HepG2 (cell line): ENCODE measurements around the gene LASP1. TPM values are rescaled to one million over a fixed set of nuclear protein-coding genes. Genes with fewer than 3 reads are reported as not detected.

Source experiments
- ATAC-seq: fragments of 200-7000 bp; cut with Tn5 transposase; 3 replicates; pipeline ENCODE4 v1.9.1; 2020; ENCODE audit warnings: mild to moderate bottlenecking, moderate library complexity
- BruUV-seq: library from RNA; stranded (reverse); fragments of 400-500 nt; replicated peaks from 2 replicates; lab custom pipeline; 2021; lab: Mats Ljungman, UMichigan
- CTCF ChIA-PET: fragments of 300-600 bp; formaldehyde crosslinking; extraction: SDS; loops from one replicate; lab custom pipeline; 2021; ENCODE audit warnings: low total read pairs, inconsistent platforms, low intra/inter-chr PET ratio; lab: Yijun Ruan, JAX
- POLR2A ChIA-PET: fragments of 350-600 bp; sonication (Branson Sonifier 250); formaldehyde crosslinking; loops from one replicate; lab custom pipeline; 2020; ENCODE audit warnings: antibody characterized with exemption, inconsistent platforms; lab: Yijun Ruan, JAX
- DNase-seq: peaks from one replicate; pipeline ENCODE4 v3.0.0-alpha.2; 2015; ENCODE audit warnings: low spot score
- FAIRE-seq: peaks from 3 replicates; lab custom pipeline; 2011; peaks lifted over from hg19 to GRCh38; lab: Jason Lieb, UNC
- H2AFZ ChIP-seq: one replicate; pipeline ENCODE4 v1.6.1; 2011; ENCODE audit warnings: low read length, inconsistent platforms
- H3K27ac ChIP-seq: fragments of 300-600 bp; 3 replicates; pipeline ENCODE4 v1.8.0; 2011; ENCODE audit warnings: mixed run types, mild to moderate bottlenecking, mixed read lengths, low read length, inconsistent platforms; ENCODE audit not compliant: insufficient read depth; ENCODE audit errors: extremely low read length
- H3K27me3 ChIP-seq, 2 experiments: fragments of 200-600 bp in 1 of 2; 2 replicates in 1 of 2; 3 replicates in 1 of 2; pipeline versions ENCODE4 v1.6.0 to v1.8.0; 2011; ENCODE audit warnings: low read length in 2 of 2, mild to moderate bottlenecking in 2 of 2, moderate library complexity in 2 of 2, inconsistent platforms in 1 of 2; ENCODE audit not compliant: insufficient read depth in 2 of 2, control insufficient read depth in 1 of 2
- H3K36me3 ChIP-seq, 2 experiments: fragments of 200-600 bp in 1 of 2; replicated peaks in 1 of 2; 2 replicates in 1 of 2; 3 replicates in 1 of 2; pipeline versions ENCODE4 v1.5.1 to v1.8.0; 2011; ENCODE audit warnings: low read length in 2 of 2, inconsistent platforms in 1 of 2; ENCODE audit not compliant: insufficient read depth in 2 of 2, control insufficient read depth in 1 of 2
- H3K4me1 ChIP-seq: 2 replicates; pipeline ENCODE4 v1.5.1; 2012; ENCODE audit warnings: low read length, inconsistent platforms; ENCODE audit not compliant: insufficient read depth
- H3K4me2 ChIP-seq: 2 replicates; pipeline ENCODE4 v1.6.0; 2011; ENCODE audit warnings: low read depth, low read length, inconsistent platforms
- H3K4me3 ChIP-seq, 3 experiments: fragments of 200-600 bp in 1 of 3; sonication (generic), shearing (Covaris generic) in 1 of 3; replicated peaks in 1 of 3; 2 replicates each; pipeline ENCODE4 v1.5.1; 2011 to 2016; ENCODE audit warnings: low read length in 3 of 3, inconsistent platforms in 2 of 3, low read depth in 2 of 3, mild to moderate bottlenecking in 2 of 3, control low read depth in 1 of 3, mixed read lengths in 1 of 3; ENCODE audit not compliant: insufficient read depth in 1 of 3
- H3K79me2 ChIP-seq: one replicate; pipeline ENCODE4 v1.6.1; 2011; ENCODE audit warnings: low read length, inconsistent platforms; ENCODE audit not compliant: insufficient read depth
- H3K9ac ChIP-seq: 2 replicates; pipeline ENCODE4 v1.6.0; 2011; ENCODE audit warnings: mild to moderate bottlenecking, low read depth, low read length, inconsistent platforms; ENCODE audit not compliant: insufficient read depth
- H3K9me3 ChIP-seq: 2 replicates; pipeline ENCODE4 v1.5.1; 2012; ENCODE audit warnings: mild to moderate bottlenecking, low read length
- H4K20me1 ChIP-seq: 2 replicates; pipeline ENCODE4 v1.6.0; 2011; ENCODE audit warnings: inconsistent platforms, mild to moderate bottlenecking, low read length, moderate library complexity; ENCODE audit not compliant: insufficient read depth
- HNRNPL ChIP-seq: fragments of 200-400 bp; formaldehyde crosslinking; IDR thresholded peaks from 2 replicates; pipeline ENCODE4 v1.6.1; 2017; ENCODE audit warnings: mild to moderate bottlenecking, low read depth, low read length
- MYPOP ChIP-seq: sonication (generic); formaldehyde crosslinking; IDR thresholded peaks from 2 replicates; pipeline ENCODE4 v1.8.1; 2023; ENCODE audit warnings: mild to moderate bottlenecking, moderate library complexity, missing genetic modification reagents
- SNAPC4 ChIP-seq: sonication (generic); formaldehyde crosslinking; IDR thresholded peaks from 2 replicates; pipeline ENCODE4 v1.4.0; 2020; ENCODE audit warnings: mild to moderate bottlenecking, missing genetic modification reagents
- TRIM24 ChIP-seq: sonication (generic); formaldehyde crosslinking; IDR thresholded peaks from 2 replicates; pipeline ENCODE4 v1.8.0; 2022; ENCODE audit warnings: mild to moderate bottlenecking, missing genetic modification reagents
- ZKSCAN1 ChIP-seq: fragments of 150-350 bp; IDR thresholded peaks from 2 replicates; pipeline ENCODE4 v1.6.1; 2014; ENCODE audit warnings: low read length
- ZNF256 ChIP-seq: sonication (generic); formaldehyde crosslinking; conservative IDR thresholded peaks from 2 replicates; pipeline ENCODE4 v1.4.0; 2020; ENCODE audit warnings: missing genetic modification reagents
- ZNF350 ChIP-seq: sonication (generic); formaldehyde crosslinking; IDR thresholded peaks from 2 replicates; pipeline ENCODE4 v1.4.0; 2020; ENCODE audit warnings: mild to moderate bottlenecking, low read depth, missing genetic modification reagents, borderline replicate concordance
- ZNF441 ChIP-seq: sonication (generic); formaldehyde crosslinking; IDR thresholded peaks from 2 replicates; pipeline ENCODE4 v1.7.0; 2021; ENCODE audit warnings: missing genetic modification reagents, borderline replicate concordance
- ZNF556 ChIP-seq: sonication (generic); formaldehyde crosslinking; IDR thresholded peaks from 2 replicates; pipeline ENCODE4 v1.4.0; 2020; ENCODE audit warnings: mild to moderate bottlenecking, missing genetic modification reagents, borderline replicate concordance
- ZNF563 ChIP-seq: sonication (generic); formaldehyde crosslinking; IDR thresholded peaks from 2 replicates; pipeline ENCODE4 v1.8.0; 2022; ENCODE audit warnings: mild to moderate bottlenecking, moderate library complexity, missing genetic modification reagents
- ZNF746 ChIP-seq: sonication (generic); formaldehyde crosslinking; IDR thresholded peaks from 2 replicates; pipeline ENCODE4 v1.8.0; 2022; ENCODE audit warnings: mild to moderate bottlenecking, missing genetic modification reagents
- WGBS: methylation state at CpG from one replicate; pipeline ENCODE4 v1.1.6; 2017; ENCODE audit warnings: low lambda C conversion rate; 5-methylcytosine and 5-hydroxymethylcytosine counted together
- in situ Hi-C: cut with HindIII; loops from 2 replicates; pipeline ENCODE4 v1.10.0; 2017; ENCODE audit warnings: low pct_unique_long_range_greater_than_20kb; ENCODE audit not compliant: extremely low pct_ligation_motif_present
- intact Hi-C: fragments of 100-400 bp; cut with micrococcal nuclease; formaldehyde crosslinking; loops from one replicate; pipeline ENCODE4 v1.10.0; 2022; ENCODE audit not compliant: unreplicated experiment
- polyA plus RNA-seq, 8 experiments: library from polyadenylated mRNA; depleted of rRNA in 3 of 8; stranded (reverse) in 7 of 8; unstranded in 1 of 8; fragments of >200 nt; fragmentation: Illumina TruSeq in 4 of 8; extraction: Trizol in 4 of 8; gene quantifications; 2 replicates each; pipeline versions ENCODE4 v1.2.1 to v1.2.3, GENCODE V29; 2011 to 2016; ENCODE audit warnings: low read depth in 4 of 8, missing spikeins in 1 of 8, mixed read lengths in 1 of 8; ENCODE audit not compliant: insufficient read depth in 1 of 8
- total RNA-seq, 5 experiments: library from RNA; depleted of rRNA; stranded (reverse); fragments of >200 nt; fragmentation: Illumina TruSeq; extraction: Trizol; gene quantifications; 2 replicates each; pipeline ENCODE4 v1.2.3, GENCODE V29; 2016; ENCODE audit warnings: low read depth in 1 of 5
- TF ChIP-seq, protein P1 (sequence below): sonication (generic); formaldehyde crosslinking; IDR thresholded peaks from 2 replicates; pipeline ENCODE4 v1.5.1; 2020; ENCODE audit warnings: mild to moderate bottlenecking, missing genetic modification reagents, borderline replicate concordance

Gene LASP1
- total and polyA plus RNA-seq, 2 of the 13 experiments (the other 11 are each of a cell fraction or from before 2014, with no cell fraction given): 70.1 to 97.0 TPM

- TF ChIP-seq SNAPC4 (CRISPR knock-in tag): no peak
These were observed 22.2 kb downstream of the LASP1 start (continued) for GRCh38 chr17:38892083-38892482.

- no TSS peak for BruUV-seq
- Histone ChIP-seq H3K79me2 (peaks cover 7% of the 10 kb centered on the region), H4K20me1 (peaks cover 14% of the 10 kb centered on the region; the same call in 1 of the 2 replicates), H3K4me3 (no peak overlapping the region), H3K27me3 (no peaks in the 10 kb centered on the region), H3K9ac (no peak overlapping the region), H3K9me3 (no peaks in the 10 kb centered on the region), H3K36me3 (peaks cover 51 to 83% of the 10 kb centered on the region in 2 experiments), H3K4me2 (no peak overlapping the region), H3K4me1 (peaks cover 19% of the 10 kb centered on the region), H3K27ac (no peak overlapping the region), H2AFZ (no peak overlapping the region)
- in situ Hi-C loops (no loop called here), intact Hi-C loops (no loop called here)
- ChIA-PET POLR2A (no interaction called here), CTCF (no interaction called here)
- FAIRE-seq (no peak), DNase-seq (no peak), ATAC-seq (no peak)
- over 99% methylated on average over 13 of the region's 13 CpGs for WGBS
- TF ChIP-seq ZNF256 (CRISPR knock-in tag) (no peak), ZNF563 (CRISPR knock-in tag) (no peak), ZKSCAN1 (no peak), ZNF556 (CRISPR knock-in tag) (no peak), ZNF441 (CRISPR knock-in tag) (no peak), ZNF350 (CRISPR knock-in tag) (no peak), ZNF746 (CRISPR knock-in tag) (no peak), HNRNPL (0 out of 2 replicates have a peak, but pooled peaks have one; percentile 21), MYPOP (CRISPR knock-in tag) (no peak), TRIM24 (CRISPR knock-in tag) (no peak)
- TF ChIP-seq, protein P1, sequence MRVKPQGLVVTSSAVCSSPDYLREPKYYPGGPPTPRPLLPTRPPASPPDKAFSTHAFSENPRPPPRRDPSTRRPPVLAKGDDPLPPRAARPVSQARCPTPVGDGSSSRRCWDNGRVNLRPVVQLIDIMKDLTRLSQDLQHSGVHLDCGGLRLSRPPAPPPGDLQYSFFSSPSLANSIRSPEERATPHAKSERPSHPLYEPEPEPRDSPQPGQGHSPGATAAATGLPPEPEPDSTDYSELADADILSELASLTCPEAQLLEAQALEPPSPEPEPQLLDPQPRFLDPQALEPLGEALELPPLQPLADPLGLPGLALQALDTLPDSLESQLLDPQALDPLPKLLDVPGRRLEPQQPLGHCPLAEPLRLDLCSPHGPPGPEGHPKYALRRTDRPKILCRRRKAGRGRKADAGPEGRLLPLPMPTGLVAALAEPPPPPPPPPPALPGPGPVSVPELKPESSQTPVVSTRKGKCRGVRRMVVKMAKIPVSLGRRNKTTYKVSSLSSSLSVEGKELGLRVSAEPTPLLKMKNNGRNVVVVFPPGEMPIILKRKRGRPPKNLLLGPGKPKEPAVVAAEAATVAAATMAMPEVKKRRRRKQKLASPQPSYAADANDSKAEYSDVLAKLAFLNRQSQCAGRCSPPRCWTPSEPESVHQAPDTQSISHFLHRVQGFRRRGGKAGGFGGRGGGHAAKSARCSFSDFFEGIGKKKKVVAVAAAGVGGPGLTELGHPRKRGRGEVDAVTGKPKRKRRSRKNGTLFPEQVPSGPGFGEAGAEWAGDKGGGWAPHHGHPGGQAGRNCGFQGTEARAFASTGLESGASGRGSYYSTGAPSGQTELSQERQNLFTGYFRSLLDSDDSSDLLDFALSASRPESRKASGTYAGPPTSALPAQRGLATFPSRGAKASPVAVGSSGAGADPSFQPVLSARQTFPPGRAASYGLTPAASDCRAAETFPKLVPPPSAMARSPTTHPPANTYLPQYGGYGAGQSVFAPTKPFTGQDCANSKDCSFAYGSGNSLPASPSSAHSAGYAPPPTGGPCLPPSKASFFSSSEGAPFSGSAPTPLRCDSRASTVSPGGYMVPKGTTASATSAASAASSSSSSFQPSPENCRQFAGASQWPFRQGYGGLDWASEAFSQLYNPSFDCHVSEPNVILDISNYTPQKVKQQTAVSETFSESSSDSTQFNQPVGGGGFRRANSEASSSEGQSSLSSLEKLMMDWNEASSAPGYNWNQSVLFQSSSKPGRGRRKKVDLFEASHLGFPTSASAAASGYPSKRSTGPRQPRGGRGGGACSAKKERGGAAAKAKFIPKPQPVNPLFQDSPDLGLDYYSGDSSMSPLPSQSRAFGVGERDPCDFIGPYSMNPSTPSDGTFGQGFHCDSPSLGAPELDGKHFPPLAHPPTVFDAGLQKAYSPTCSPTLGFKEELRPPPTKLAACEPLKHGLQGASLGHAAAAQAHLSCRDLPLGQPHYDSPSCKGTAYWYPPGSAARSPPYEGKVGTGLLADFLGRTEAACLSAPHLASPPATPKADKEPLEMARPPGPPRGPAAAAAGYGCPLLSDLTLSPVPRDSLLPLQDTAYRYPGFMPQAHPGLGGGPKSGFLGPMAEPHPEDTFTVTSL (CRISPR knock-in tag): no peak
These were observed 22.8 kb downstream of the LASP1 start for GRCh38 chr17:38892620-38893019.
